B cell (primary cell): ENCODE data around the gene HMOX1. TPM values are rescaled to one million over a fixed set of nuclear protein-coding genes. Genes with fewer than 3 reads are reported as not detected.

Source experiments
- ATAC-seq: fragments of 200-7000 bp; cut with Tn5 transposase; one replicate; pipeline ENCODE4 v1.10.0; 2021; ENCODE audit warnings: low read depth, mild to moderate bottlenecking, moderate number of reproducible peaks, moderate library complexity
- CTCF ChIA-PET: fragments of 350-600 bp; sonication (Branson Sonifier 250); formaldehyde crosslinking; loops from one replicate; lab custom pipeline; 2021; ENCODE audit warnings: antibody characterized with exemption, inconsistent platforms; lab: Charles Lee
- POLR2A ChIA-PET: fragments of 350-600 bp; sonication (Branson Sonifier 250); formaldehyde crosslinking; loops from one replicate; lab custom pipeline; 2021; ENCODE audit warnings: antibody characterized with exemption; lab: Charles Lee
- DNase-seq: peaks from one replicate; pipeline ENCODE4 v3.0.0; 2013
- H2AFZ ChIP-seq: 2 replicates; pipeline ENCODE4 v1.6.1; 2012; ENCODE audit warnings: mild to moderate bottlenecking, low read depth, low read length; ENCODE audit not compliant: insufficient read depth, poor library complexity, severe bottlenecking
- H3K27ac ChIP-seq, 2 donors: 1 replicate in 1 of 2; 2 replicates in 1 of 2; pipeline ENCODE4 v1.5.1; 2012 to 2013; ENCODE audit warnings: low read length in 2 of 2, mild to moderate bottlenecking in 2 of 2, moderate library complexity in 1 of 2
- H3K27me3 ChIP-seq, 4 experiments: fragments of 200-600 bp in 1 of 4; sonication (generic) in 1 of 4; replicated peaks in 1 of 4; 1 replicate in 2 of 4; 2 replicates in 2 of 4; pipeline versions ENCODE4 v1.6.1 to v1.7.0; 2013 to 2016; ENCODE audit warnings: low read length in 3 of 4, mild to moderate bottlenecking in 2 of 4, mixed read lengths in 1 of 4, moderate library complexity in 1 of 4; ENCODE audit not compliant: insufficient read depth in 4 of 4, control insufficient read depth in 3 of 4; ENCODE audit errors: control extremely low read depth in 1 of 4
- H3K36me3 ChIP-seq, 2 experiments: replicated peaks in 1 of 2; 1 replicate in 1 of 2; 2 replicates in 1 of 2; pipeline versions ENCODE4 v1.6.1 to v1.7.1; 2013; ENCODE audit warnings: low read length in 1 of 2; ENCODE audit not compliant: insufficient read depth in 2 of 2, control insufficient read depth in 1 of 2; ENCODE audit errors: control extremely low read depth in 1 of 2, extremely low read depth in 1 of 2
- H3K4me1 ChIP-seq, 2 donors: fragments of 200-600 bp in 1 of 2; sonication (generic) in 1 of 2; 1 replicate in 1 of 2; 2 replicates in 1 of 2; pipeline versions ENCODE4 v1.5.1 to v1.6.1; 2013 to 2017; ENCODE audit warnings: low read length in 2 of 2; ENCODE audit not compliant: control insufficient read depth in 2 of 2, insufficient read depth in 2 of 2
- H3K4me2 ChIP-seq: replicated peaks from 2 replicates; pipeline ENCODE3; 2012; ENCODE audit warnings: mild to moderate bottlenecking, low read depth, low read length; ENCODE audit not compliant: poor library complexity, severe bottlenecking
- H3K4me3 ChIP-seq, 5 experiments: fragments of 200-600 bp in 1 of 5; sonication (generic) in 1 of 5; 1 replicate in 3 of 5; 2 replicates in 2 of 5; pipeline versions ENCODE4 v1.5.1 to v1.7.0; 2011 to 2016; ENCODE audit warnings: low read length in 4 of 5, mild to moderate bottlenecking in 4 of 5, low read depth in 2 of 5, control low read depth in 1 of 5, moderate library complexity in 1 of 5; ENCODE audit not compliant: insufficient read depth in 1 of 5; ENCODE audit errors: control extremely low read depth in 1 of 5, extremely low read depth in 1 of 5
- H3K79me2 ChIP-seq: fragments of 200-600 bp; sonication (generic); one replicate; pipeline ENCODE4 v1.6.0; 2016; ENCODE audit warnings: low read length; ENCODE audit not compliant: control insufficient read depth, insufficient read depth
- H3K9ac ChIP-seq: fragments of 200-600 bp; sonication (generic); 2 replicates; pipeline ENCODE4 v1.6.1; 2017; ENCODE audit warnings: mild to moderate bottlenecking, low read length, moderate library complexity
- H3K9me3 ChIP-seq, 3 donors: one replicate each; pipeline versions ENCODE4 v1.6.1 to v1.7.1; 2013; ENCODE audit warnings: low read length in 2 of 3; ENCODE audit not compliant: control insufficient read depth in 2 of 3, insufficient read depth in 1 of 3; ENCODE audit errors: control extremely low read depth in 1 of 3
- H4K20me1 ChIP-seq: 2 replicates; pipeline ENCODE4 v1.6.0; 2012; ENCODE audit warnings: mild to moderate bottlenecking, low read length; ENCODE audit not compliant: insufficient read depth, control insufficient read depth, poor library complexity, severe bottlenecking
- H3K27ac Mint-ChIP-seq: one replicate; pipeline ENCODE4 v1.8.0; 2021; ENCODE audit warnings: mixed read lengths
- H3K27me3 Mint-ChIP-seq: one replicate; pipeline ENCODE4 v1.8.0; 2021; ENCODE audit warnings: mixed read lengths
- H3K4me1 Mint-ChIP-seq: one replicate; pipeline ENCODE4 v1.8.0; 2021; ENCODE audit warnings: mixed read lengths
- H3K4me3 Mint-ChIP-seq: one replicate; pipeline ENCODE4 v1.8.0; 2021; ENCODE audit warnings: mixed read lengths
- H3K9me3 Mint-ChIP-seq: one replicate; pipeline ENCODE4 v1.8.0; 2022; ENCODE audit warnings: mixed read lengths; ENCODE audit not compliant: insufficient read depth
- EZH2 ChIP-seq: IDR thresholded peaks from 2 replicates; pipeline ENCODE4 v1.6.1; 2012; ENCODE audit warnings: borderline replicate concordance, low read depth, mild to moderate bottlenecking, moderate library complexity, low read length; ENCODE audit not compliant: insufficient read depth, poor library complexity, severe bottlenecking
- WGBS: methylation state at CpG from one replicate; pipeline ENCODE4 v1.1.5; 2013; ENCODE audit warnings: missing lambda C conversion rate; ENCODE audit not compliant: insufficient coverage; 5-methylcytosine and 5-hydroxymethylcytosine counted together
- intact Hi-C: fragments of 100-400 bp; cut with micrococcal nuclease; formaldehyde crosslinking; loops from one replicate; pipeline ENCODE4 v1.10.0; 2022
- polyA plus RNA-seq: library from polyadenylated mRNA; depleted of rRNA; stranded (reverse); fragments of >200 nt; gene quantifications from 2 replicates; pipeline ENCODE4 v1.2.3, GENCODE V29; 2012
- total RNA-seq, 2 donors: library from RNA; stranded (reverse); fragments of 120-200 nt in 1 of 2; gene quantifications; 1 replicate in 1 of 2; 2 replicates in 1 of 2; pipeline versions ENCODE4 v1.2.3 to v1.2.4, GENCODE V29; 2013 to 2022
- TF ChIP-seq, protein P1 (sequence below): fragments of 200-600 bp; IDR thresholded peaks from one replicate; pipeline ENCODE4 v1.8.0; 2022; ENCODE audit warnings: antibody characterized with exemption, mild to moderate bottlenecking

HMOX1 gene
- total and polyA plus RNA-seq, 2 donors (not counting 1 experiment from before 2014, with no cell fraction given): 9.4 to 21.9 TPM

DNA sequence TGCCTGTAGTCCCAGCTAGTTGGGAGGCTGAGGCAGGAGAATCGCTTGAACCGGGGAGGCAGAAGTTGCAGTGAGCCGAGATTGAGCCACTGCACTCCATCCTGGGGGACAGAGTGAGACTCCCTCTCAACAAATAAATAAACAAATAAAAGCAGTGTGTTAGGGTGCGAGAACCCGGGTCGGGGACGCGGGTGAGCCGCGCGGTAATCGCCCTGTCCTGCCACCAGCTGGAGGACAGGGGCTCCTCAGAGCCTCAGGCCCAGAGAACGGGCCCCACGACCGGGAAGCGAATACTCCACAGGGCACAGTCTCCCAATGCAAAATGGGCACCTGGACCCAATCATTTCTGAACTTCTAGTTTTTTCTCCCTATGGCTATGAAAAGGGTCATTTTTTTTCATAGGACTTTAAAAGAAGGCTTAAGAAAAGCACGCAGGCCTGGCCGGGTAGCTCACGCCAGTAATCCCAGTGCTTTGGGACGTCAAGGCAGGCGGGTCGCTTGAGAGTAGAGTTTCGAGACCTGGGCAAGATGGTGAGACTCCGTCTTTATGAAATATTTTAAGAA lies 18.3 kb downstream of the HMOX1 start:
- peaks cover 52% of the 10 kb centered on the region for H3K4me1 Mint-ChIP-seq
- H3K4me3 Mint-ChIP-seq: peak overlapping the region; percentile 98
- Histone ChIP-seq H4K20me1 (no peaks in the 10 kb centered on the region), H3K9me3 (no peaks in the 10 kb centered on the region), H3K27ac (peak overlapping the region; percentile 82 to 92), H3K27me3 (no peaks in the 10 kb centered on the region), H3K4me1 (peaks cover 35 to 64% of the 10 kb centered on the region in 2 donors), H3K79me2 (peaks cover 33% of the 10 kb centered on the region), H2AFZ (peak overlapping the region; percentile 87), H3K4me2 (peak overlapping the region; percentile 84), H3K4me3 (peak overlapping the region; percentile 59 to 100 (median 90)), H3K9ac (peak overlapping the region; percentile 86), H3K36me3 (peaks cover 0 to 24% of the 10 kb centered on the region in 2 experiments)
- 76% methylated on average over 21 of the region's 24 CpGs for WGBS
- ChIA-PET POLR2A (interaction anchor here (1.3 to 3.8 kb wide), 4 partner anchors 10 to 47 kb away, joined by 3 to 28 read pairs (median 4); partner anchors contain the start of gene HMOX1), CTCF (interaction anchor here (3.1 to 7.3 kb wide), 3 partner anchors 11 to 48 kb away, joined by 7 to 60 read pairs (median 17); no protein-coding TSS in a partner anchor)
- ATAC-seq (no peak), DNase-seq (no peak)
- H3K9me3 Mint-ChIP-seq: no peaks in the 10 kb centered on the region
- H3K27me3 Mint-ChIP-seq: no peaks in the 10 kb centered on the region
- TF ChIP-seq EZH2: no peak
- TF ChIP-seq, protein P1, sequence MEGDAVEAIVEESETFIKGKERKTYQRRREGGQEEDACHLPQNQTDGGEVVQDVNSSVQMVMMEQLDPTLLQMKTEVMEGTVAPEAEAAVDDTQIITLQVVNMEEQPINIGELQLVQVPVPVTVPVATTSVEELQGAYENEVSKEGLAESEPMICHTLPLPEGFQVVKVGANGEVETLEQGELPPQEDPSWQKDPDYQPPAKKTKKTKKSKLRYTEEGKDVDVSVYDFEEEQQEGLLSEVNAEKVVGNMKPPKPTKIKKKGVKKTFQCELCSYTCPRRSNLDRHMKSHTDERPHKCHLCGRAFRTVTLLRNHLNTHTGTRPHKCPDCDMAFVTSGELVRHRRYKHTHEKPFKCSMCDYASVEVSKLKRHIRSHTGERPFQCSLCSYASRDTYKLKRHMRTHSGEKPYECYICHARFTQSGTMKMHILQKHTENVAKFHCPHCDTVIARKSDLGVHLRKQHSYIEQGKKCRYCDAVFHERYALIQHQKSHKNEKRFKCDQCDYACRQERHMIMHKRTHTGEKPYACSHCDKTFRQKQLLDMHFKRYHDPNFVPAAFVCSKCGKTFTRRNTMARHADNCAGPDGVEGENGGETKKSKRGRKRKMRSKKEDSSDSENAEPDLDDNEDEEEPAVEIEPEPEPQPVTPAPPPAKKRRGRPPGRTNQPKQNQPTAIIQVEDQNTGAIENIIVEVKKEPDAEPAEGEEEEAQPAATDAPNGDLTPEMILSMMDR: no peak
- H3K27ac Mint-ChIP-seq: peak overlapping the region; percentile 98
- intact Hi-C loops: loop anchor here (1.0 kb wide), 2 partner anchors 11 to 22 kb away; no protein-coding TSS in a partner anchor
